Measurements from ENCODE around the gene PLB1.

PLB1 gene

GRCh38 chr2:28577791-28578680, 82.2 kb downstream of the PLB1 start:
- DNase-seq (ENCODE audit: low read depth) = no peak
- no peak overlapping the region for H3K4me3 ChIP-seq (ENCODE audit: low read depth, low read length)
- TF ChIP-seq CTCF (IDR thresholded peaks at IDR 0.05; ENCODE audit: low read depth, low read length, missing control alignments) = no peak

GRCh38 chr2:28578774-28579173, 82.9 kb downstream of the PLB1 start:
- no peak for TF ChIP-seq CTCF (IDR thresholded peaks at IDR 0.05; ENCODE audit: low read depth, low read length, missing control alignments)
- no peak for DNase-seq (ENCODE audit: low read depth)
- H3K4me3 ChIP-seq (ENCODE audit: low read depth, low read length) = no peak overlapping the region

- DNase-seq (ENCODE audit: low read depth) = no peak
- no peak for TF ChIP-seq CTCF (IDR thresholded peaks at IDR 0.05; ENCODE audit: low read depth, low read length, missing control alignments)
- H3K4me3 ChIP-seq (ENCODE audit: low read depth, low read length) = no peak overlapping the region
These were observed 83.7 kb downstream of the PLB1 start for GRCh38 chr2:28579606-28580005.

- DNase-seq (ENCODE audit: low read depth) = no peak
- H3K4me3 ChIP-seq (ENCODE audit: low read depth, low read length) = no peak overlapping the region
- TF ChIP-seq CTCF (IDR thresholded peaks at IDR 0.05; ENCODE audit: low read depth, low read length, missing control alignments) = no peak
These were observed 84.2 kb downstream of the PLB1 start for GRCh38 chr2:28580078-28580477.

- DNase-seq (ENCODE audit: low read depth) = no peak
- no peak overlapping the region for H3K4me3 ChIP-seq (ENCODE audit: low read depth, low read length)
- no peak for TF ChIP-seq CTCF (IDR thresholded peaks at IDR 0.05; ENCODE audit: low read depth, low read length, missing control alignments)
These were observed 85.5 kb downstream of the PLB1 start for GRCh38 chr2:28581312-28581711.

- no peak for DNase-seq (ENCODE audit: low read depth)
- no peak overlapping the region for H3K4me3 ChIP-seq (ENCODE audit: low read depth, low read length)
- TF ChIP-seq CTCF (IDR thresholded peaks at IDR 0.05; ENCODE audit: low read depth, low read length, missing control alignments) = no peak
These were observed 86.3 kb downstream of the PLB1 start for GRCh38 chr2:28582152-28582551.

- no peak for TF ChIP-seq CTCF (IDR thresholded peaks at IDR 0.05; ENCODE audit: low read depth, low read length, missing control alignments)
- no peak overlapping the region for H3K4me3 ChIP-seq (ENCODE audit: low read depth, low read length)
- no peak for DNase-seq (ENCODE audit: low read depth)
These were observed 86.7 kb downstream of the PLB1 start for GRCh38 chr2:28582595-28582994.
